Activated T-cell treated with anti-CD3 and anti-CD28 coated beads, Interleukin-2, amount 50 U/mL, for 72 hours (primary cell): ENCODE results near the gene PLPP1. TPM values are rescaled to one million over a fixed set of nuclear protein-coding genes. Genes with fewer than 3 reads are reported as not detected.

Source experiments
- ATAC-seq, 2 donors: fragments of 150-1000 bp; cut with Tn5 transposase; replicated peaks in 1 of 2; 2 replicates each; pipeline ENCODE4 v1.10.0; 2021; ENCODE audit warnings: moderate library complexity in 2 of 2, mild to moderate bottlenecking in 1 of 2
- DNase-seq, 2 donors: peaks; one replicate each; pipeline ENCODE4 v3.0.0; 2021 to 2022; ENCODE audit warnings: mixed read lengths in 1 of 2
- H3K27ac Mint-ChIP-seq: one replicate; pipeline ENCODE4 v1.8.0; 2022; ENCODE audit warnings: mild to moderate bottlenecking, moderate library complexity, mixed read lengths
- H3K27me3 Mint-ChIP-seq: one replicate; pipeline ENCODE4 v1.8.0; 2022; ENCODE audit warnings: low read depth, mixed read lengths
- H3K36me3 Mint-ChIP-seq, 2 donors: one replicate each; pipeline ENCODE4 v1.8.0; 2022; ENCODE audit warnings: mixed read lengths in 2 of 2, mild to moderate bottlenecking in 1 of 2; ENCODE audit not compliant: insufficient read depth in 2 of 2
- H3K4me1 Mint-ChIP-seq: one replicate; pipeline ENCODE4 v1.8.0; 2022; ENCODE audit warnings: low read depth, mixed read lengths
- H3K4me3 Mint-ChIP-seq, 2 donors: one replicate each; pipeline ENCODE4 v1.8.0; 2022; ENCODE audit warnings: mild to moderate bottlenecking in 2 of 2, mixed read lengths in 2 of 2, moderate library complexity in 2 of 2
- H3K9me3 Mint-ChIP-seq, 2 donors: one replicate each; pipeline ENCODE4 v1.8.0; 2022; ENCODE audit warnings: mixed read lengths in 2 of 2
- total RNA-seq, 2 donors: library from RNA; stranded (reverse); gene quantifications; one replicate each; pipeline ENCODE4 v1.2.3, GENCODE V29; 2022

The PLPP1 gene
- total RNA-seq: 10 to 100 TPM; 12.2 to 23.3 TPM

DNA sequence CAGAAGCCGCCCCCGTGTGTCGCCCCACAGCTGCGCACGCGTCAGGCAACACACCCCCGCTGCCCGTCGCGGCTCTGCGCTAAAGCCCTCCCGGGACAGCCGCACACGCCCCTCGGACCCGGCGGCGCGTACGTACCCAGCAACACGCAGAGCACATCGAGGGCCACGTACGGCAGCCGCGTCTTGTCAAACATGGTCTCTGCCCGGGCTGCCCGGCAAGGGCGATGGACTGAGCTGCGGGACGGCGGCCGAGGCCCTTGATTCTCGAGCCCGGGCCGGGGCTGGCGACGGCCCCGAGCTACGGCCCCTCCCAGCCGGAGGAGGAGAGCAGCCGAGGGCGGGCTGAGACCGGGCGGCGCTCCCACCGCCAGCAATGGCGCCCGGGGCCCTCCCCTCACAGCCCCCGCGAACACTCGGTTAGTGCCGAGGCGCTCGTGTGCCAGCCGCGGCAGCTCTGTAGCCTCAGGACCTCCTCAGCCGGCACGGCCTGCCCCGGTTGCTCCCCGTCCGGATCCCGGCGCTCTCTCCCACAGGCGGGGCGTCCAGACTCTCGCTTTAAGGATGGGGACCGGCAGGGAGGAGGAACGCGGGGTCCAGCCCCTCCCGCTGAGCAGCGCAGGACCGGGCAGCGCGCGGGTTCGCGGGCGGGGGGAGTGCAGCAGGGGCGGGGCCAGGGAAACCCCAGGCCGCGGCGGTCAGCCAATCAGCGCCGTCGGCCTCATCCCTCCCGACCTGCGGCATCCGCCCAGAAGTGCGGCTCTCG lies at the start of gene PLPP1:
PLPP1 (minus strand) TSS at position 529 of the 763 bp plus-strand sequence; CDS start at position 194, 335 bp downstream.
- Mint-ChIP-seq H3K4me1 (peaks cover 50% of the 10 kb centered on the region), H3K27me3 (no peaks in the 10 kb centered on the region), H3K4me3 (peak within 1 kb of the TSS; percentile 93), H3K9me3 (no peaks in the 10 kb centered on the region), H3K27ac (peak within 1 kb of the TSS; percentile 82), H3K36me3 (no peaks in the 10 kb centered on the region)
- DNase-seq (peak; percentile 88 to 90), ATAC-seq (peak; percentile 86 to 87)

- no peak for DNase-seq
- H3K27me3 Mint-ChIP-seq: no peaks in the 10 kb centered on the region
- peaks cover 30% of the 10 kb centered on the region for H3K4me1 Mint-ChIP-seq
- H3K4me3 Mint-ChIP-seq: no peak overlapping the region
- no peak for ATAC-seq
- H3K27ac Mint-ChIP-seq: no peak overlapping the region
- peaks cover 0 to 1% of the 10 kb centered on the region in 2 donors for H3K36me3 Mint-ChIP-seq
- H3K9me3 Mint-ChIP-seq: no peaks in the 10 kb centered on the region
These were observed 48.8 kb upstream of the PLPP1 start for GRCh38 chr5:55583578-55583977.

DNA sequence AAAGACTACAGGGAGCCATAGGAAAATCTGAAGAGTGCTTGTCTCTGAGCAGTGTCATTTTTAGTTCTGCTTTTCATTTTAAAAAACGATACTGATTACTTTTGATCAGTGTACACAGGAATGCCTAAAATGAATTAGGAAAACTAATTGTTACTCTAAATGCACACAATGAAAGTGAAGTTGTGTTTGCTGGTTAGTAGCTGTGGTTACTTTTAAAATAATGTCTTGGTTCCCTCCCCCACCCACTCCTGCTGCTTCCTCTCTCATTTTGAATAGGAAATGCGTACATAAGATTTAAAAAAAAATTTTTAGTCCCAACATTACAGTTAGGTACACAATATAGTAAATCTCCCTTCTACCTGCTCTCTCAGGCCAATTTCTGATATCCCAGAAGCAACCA lies 47.5 kb upstream of the PLPP1 start:
- DNase-seq: no peak
- Mint-ChIP-seq H3K4me1 (peaks cover 40% of the 10 kb centered on the region), H3K27me3 (no peaks in the 10 kb centered on the region), H3K36me3 (peaks cover 0 to 1% of the 10 kb centered on the region in 2 donors), H3K9me3 (no peaks in the 10 kb centered on the region), H3K27ac (no peak overlapping the region), H3K4me3 (peak overlapping the region; percentile 47 to 48)
- peak in 1 of 2 donors; percentile 48 for ATAC-seq

DNA sequence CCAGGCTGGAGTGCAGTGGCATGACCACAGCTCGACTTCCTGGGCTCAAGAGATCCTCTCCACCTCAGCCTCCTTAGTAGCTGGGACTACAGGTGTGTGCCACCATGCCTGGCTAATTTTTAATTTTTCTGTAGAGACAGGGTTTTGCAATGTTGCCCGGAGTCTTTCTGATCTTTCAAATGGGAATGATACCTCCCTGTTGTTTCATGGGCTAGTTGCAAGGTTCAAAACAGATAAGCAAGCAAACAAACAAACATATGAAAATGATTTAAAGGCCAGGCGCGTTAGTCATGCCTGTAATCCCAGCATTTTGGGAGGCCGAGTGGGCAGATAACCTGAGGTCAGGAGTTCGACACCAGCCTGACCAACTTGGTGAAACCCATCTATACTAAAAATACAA lies 45.3 kb upstream of the PLPP1 start:
- Mint-ChIP-seq H3K4me3 (no peak overlapping the region), H3K36me3 (peaks cover 0 to 1% of the 10 kb centered on the region in 2 donors), H3K9me3 (no peaks in the 10 kb centered on the region), H3K27ac (no peak overlapping the region), H3K4me1 (peaks cover 52% of the 10 kb centered on the region), H3K27me3 (no peaks in the 10 kb centered on the region)
- ATAC-seq (no peak), DNase-seq (no peak)

- no peak for ATAC-seq
- H3K9me3 Mint-ChIP-seq: no peaks in the 10 kb centered on the region
- DNase-seq: no peak
- H3K27me3 Mint-ChIP-seq: no peaks in the 10 kb centered on the region
- no peak overlapping the region for H3K4me3 Mint-ChIP-seq
- no peak overlapping the region for H3K27ac Mint-ChIP-seq
- peaks cover 0 to 1% of the 10 kb centered on the region in 2 donors for H3K36me3 Mint-ChIP-seq
- peaks cover 50% of the 10 kb centered on the region for H3K4me1 Mint-ChIP-seq
These were observed 44.0 kb upstream of the PLPP1 start for GRCh38 chr5:55578771-55579170.

DNA sequence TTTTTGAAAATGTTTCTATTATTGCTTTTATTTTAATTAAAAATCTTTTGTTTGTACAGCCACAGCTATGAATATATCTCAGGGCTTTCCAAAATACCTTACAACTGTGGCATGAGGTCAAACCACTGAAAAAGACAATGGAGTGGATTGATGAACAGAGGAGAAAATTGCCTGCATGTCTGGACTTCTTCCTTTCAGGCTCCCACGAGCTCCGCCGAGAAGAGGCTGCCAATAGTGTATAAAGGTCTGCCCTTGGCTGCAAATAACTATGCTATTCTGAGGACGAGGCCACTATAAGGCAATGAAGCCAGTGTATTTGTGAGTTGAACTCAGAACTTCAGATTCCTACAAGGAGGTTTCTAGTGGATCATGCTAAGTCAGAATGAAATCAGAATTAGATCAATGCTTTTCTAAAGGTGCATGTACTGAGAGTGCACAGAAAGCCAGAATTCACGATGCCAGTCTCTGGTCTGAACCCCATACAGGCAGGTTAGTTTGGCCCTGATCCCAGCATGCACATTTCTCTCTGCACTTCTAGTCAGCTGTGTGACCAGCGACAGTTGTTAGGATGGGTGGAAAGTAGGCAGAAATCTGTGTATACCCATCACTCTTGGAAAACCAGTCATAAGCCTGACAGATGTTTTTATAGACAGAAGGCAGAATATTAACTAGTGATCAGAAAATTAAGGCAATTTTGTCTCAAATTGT lies 42.7 kb upstream of the PLPP1 start:
- DNase-seq: no peak
- Mint-ChIP-seq H3K27me3 (no peaks in the 10 kb centered on the region), H3K4me3 (no peak overlapping the region), H3K4me1 (peaks cover 38% of the 10 kb centered on the region), H3K27ac (no peak overlapping the region), H3K9me3 (no peaks in the 10 kb centered on the region), H3K36me3 (peaks cover 0 to 1% of the 10 kb centered on the region in 2 donors)
- ATAC-seq: no peak

GRCh38 chr5:55576661-55577060 lies 41.9 kb upstream of the PLPP1 start:
- Mint-ChIP-seq H3K4me1 (peaks cover 31% of the 10 kb centered on the region), H3K27me3 (no peaks in the 10 kb centered on the region), H3K9me3 (no peaks in the 10 kb centered on the region), H3K4me3 (peak overlapping the region in 1 of 2 donors; percentile 16), H3K27ac (no peak overlapping the region), H3K36me3 (peaks cover 0 to 1% of the 10 kb centered on the region in 2 donors)
- DNase-seq (no peak), ATAC-seq (no peak)

DNA sequence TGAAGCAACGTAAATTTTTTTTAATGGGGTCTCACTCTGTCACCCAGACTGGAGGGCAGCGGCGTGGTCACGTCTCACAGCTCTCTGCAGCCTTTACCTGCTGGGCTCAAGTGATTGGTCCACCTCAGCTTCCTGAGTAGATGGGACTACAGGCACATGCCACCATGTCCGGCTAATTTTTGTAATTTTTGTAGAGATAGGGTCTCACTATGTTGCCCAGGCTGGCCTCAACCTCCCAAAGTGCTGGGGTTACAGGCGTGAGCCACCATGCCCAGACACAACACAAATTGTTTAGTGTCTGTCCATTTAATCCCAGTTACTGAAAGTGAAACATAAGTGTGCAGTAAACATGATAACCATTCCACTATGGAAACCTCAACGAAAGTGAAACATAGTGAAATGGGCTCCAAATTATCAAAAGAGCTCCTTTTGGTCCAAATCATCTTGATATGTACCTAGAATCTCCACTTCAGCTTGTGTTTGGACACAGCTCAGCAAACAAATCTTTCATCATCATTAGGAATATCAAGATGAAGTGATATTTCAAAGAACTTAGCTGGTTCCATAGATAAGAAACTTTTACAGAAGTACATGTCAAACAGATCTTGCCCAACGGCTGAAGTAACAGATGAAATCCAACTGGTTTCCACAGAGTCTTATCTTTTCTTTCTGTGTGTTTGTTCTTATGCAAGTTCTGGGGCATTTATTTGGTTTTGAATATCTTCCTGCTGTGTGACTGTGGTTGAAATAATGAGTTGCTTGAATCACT lies 41.2 kb upstream of the PLPP1 start:
- Mint-ChIP-seq H3K27me3 (no peaks in the 10 kb centered on the region), H3K9me3 (no peaks in the 10 kb centered on the region), H3K27ac (no peak overlapping the region), H3K36me3 (peaks cover 0 to 1% of the 10 kb centered on the region in 2 donors), H3K4me1 (peaks cover 27% of the 10 kb centered on the region), H3K4me3 (peak overlapping the region in 1 of 2 donors; percentile 16)
- no peak for DNase-seq
- ATAC-seq: no peak

DNA sequence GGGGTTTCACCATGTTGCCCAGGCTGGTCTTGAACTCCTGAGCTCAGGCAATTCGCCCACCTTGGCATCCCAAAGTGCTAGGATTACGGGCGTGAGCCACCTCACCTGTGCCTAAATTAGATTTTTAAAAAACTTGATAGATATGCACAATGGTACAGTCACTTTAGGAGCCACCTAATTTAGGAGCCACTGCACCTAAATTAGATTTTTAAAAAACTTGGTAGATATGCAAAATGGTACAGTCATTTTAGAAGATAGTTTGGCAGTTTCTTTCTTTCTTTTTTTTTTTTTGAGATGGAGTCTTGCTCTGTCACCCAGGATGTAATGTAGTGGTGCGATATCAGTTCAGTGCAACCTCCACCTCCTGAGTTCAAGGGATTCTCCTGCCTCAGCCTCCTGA lies 37.8 kb upstream of the PLPP1 start:
- ATAC-seq (no peak), DNase-seq (no peak)
- peaks cover 16% of the 10 kb centered on the region for H3K4me1 Mint-ChIP-seq
- H3K36me3 Mint-ChIP-seq: no peaks in the 10 kb centered on the region
- no peak overlapping the region for H3K4me3 Mint-ChIP-seq
- no peaks in the 10 kb centered on the region for H3K27me3 Mint-ChIP-seq
- H3K9me3 Mint-ChIP-seq: no peaks in the 10 kb centered on the region
- H3K27ac Mint-ChIP-seq: no peak overlapping the region

GRCh38 chr5:55572020-55572419 lies 37.3 kb upstream of the PLPP1 start:
- Mint-ChIP-seq H3K27ac (no peak overlapping the region), H3K9me3 (no peaks in the 10 kb centered on the region), H3K4me1 (peaks cover 12% of the 10 kb centered on the region), H3K36me3 (no peaks in the 10 kb centered on the region), H3K27me3 (no peaks in the 10 kb centered on the region), H3K4me3 (no peak overlapping the region)
- no peak for DNase-seq
- ATAC-seq: no peak

DNA sequence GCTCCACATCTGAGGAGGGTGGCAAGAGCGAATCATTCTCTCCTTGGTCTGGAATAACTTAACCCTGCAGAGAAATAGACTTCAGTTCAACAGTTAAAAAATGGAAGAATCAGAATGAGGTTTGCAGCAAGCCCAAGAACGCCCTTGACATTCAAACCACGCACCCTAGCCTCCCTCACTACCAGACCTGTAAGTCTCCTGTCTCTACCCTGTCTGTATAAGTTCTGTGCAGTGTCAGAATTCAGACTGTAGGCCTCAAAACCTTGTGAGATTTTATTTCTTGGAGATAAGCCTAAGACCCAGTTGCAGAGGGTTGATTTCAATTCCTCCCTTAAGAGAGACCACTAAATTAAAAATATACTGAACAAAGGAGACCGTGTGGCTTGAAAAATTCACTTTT lies 35.8 kb upstream of the PLPP1 start:
- no peak overlapping the region for H3K4me3 Mint-ChIP-seq
- DNase-seq (no peak), ATAC-seq (no peak)
- H3K27me3 Mint-ChIP-seq: no peaks in the 10 kb centered on the region
- H3K36me3 Mint-ChIP-seq: no peaks in the 10 kb centered on the region
- no peaks in the 10 kb centered on the region for H3K9me3 Mint-ChIP-seq
- H3K27ac Mint-ChIP-seq: no peak overlapping the region
- H3K4me1 Mint-ChIP-seq: no peaks in the 10 kb centered on the region

DNA sequence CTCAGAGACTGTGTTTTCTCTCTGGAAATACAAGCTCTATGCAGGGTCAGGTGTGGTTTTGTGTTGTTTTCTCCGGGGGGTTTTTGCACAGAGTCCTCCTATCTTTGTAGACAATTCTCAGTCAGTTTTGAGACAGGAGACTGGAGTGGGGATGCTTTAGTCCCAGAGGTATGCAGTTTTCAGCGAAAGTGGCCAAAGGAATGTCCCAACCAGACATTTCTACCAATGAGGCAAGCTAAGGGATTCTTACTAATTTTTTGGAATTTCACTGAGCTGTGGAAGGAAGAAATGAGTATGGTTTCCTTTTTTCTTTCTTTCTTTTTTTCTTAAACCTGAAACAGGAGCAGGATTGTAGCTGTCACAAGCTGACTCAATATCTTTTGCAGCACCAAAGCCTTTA lies 35.3 kb upstream of the PLPP1 start:
- Mint-ChIP-seq H3K27ac (no peak overlapping the region), H3K36me3 (no peaks in the 10 kb centered on the region), H3K4me1 (no peaks in the 10 kb centered on the region), H3K9me3 (no peaks in the 10 kb centered on the region), H3K27me3 (no peaks in the 10 kb centered on the region), H3K4me3 (no peak overlapping the region)
- DNase-seq: no peak
- ATAC-seq: no peak

- no peaks in the 10 kb centered on the region for H3K27me3 Mint-ChIP-seq
- no peaks in the 10 kb centered on the region for H3K4me1 Mint-ChIP-seq
- no peak overlapping the region for H3K27ac Mint-ChIP-seq
- no peaks in the 10 kb centered on the region for H3K9me3 Mint-ChIP-seq
- no peak overlapping the region for H3K4me3 Mint-ChIP-seq
- no peaks in the 10 kb centered on the region for H3K36me3 Mint-ChIP-seq
- DNase-seq (no peak), ATAC-seq (no peak)
These were observed 34.7 kb upstream of the PLPP1 start for GRCh38 chr5:55569513-55569865.
